Measurements from ENCODE around the gene AGAP5. TPM values are rescaled to one million over a fixed set of nuclear protein-coding genes. Genes with fewer than 3 reads are reported as not detected.

The AGAP5 gene
- total and polyA plus RNA-seq, 2 of the 13 experiments (the other 11 are each of a cell fraction or from before 2014, with no cell fraction given) = 5.3 to 7.9 TPM

- TF ChIP-seq NR2F6 (IDR thresholded peaks at IDR 0.05) = no peak
- no peak for TF ChIP-seq NR2F6 (CRISPR knock-in tag; IDR thresholded peaks at IDR 0.05)
- TF ChIP-seq UBTF (CRISPR knock-in tag; IDR thresholded peaks at IDR 0.05) = peak; percentile 47; the same call in 1 of the 2 replicates
- peak; percentile 0; the same call in 1 of the 2 replicates for TF ChIP-seq SIN3A (IDR thresholded peaks at IDR 0.05; ENCODE audit: borderline replicate concordance, low read depth, low read length)
- TF ChIP-seq SP2 (CRISPR knock-in tag; IDR thresholded peaks at IDR 0.05) = peak; percentile 12; the same call in 1 of the 2 replicates
- no peak for TF ChIP-seq ZNF75D (CRISPR knock-in tag; IDR thresholded peaks at IDR 0.05; ENCODE audit: borderline replicate concordance)
- TF ChIP-seq PITX1 (CRISPR knock-in tag; IDR thresholded peaks at IDR 0.05) = peak; percentile 54; the same call in 1 of the 2 replicates
- no peak for TF ChIP-seq IRF1 (CRISPR knock-in tag; IDR thresholded peaks at IDR 0.05; ENCODE audit: low read depth)
- no peak for TF ChIP-seq EP300 (IDR thresholded peaks at IDR 0.05; ENCODE audit: low read depth in 2 of 2, low read length in 2 of 2)
- no peak for TF ChIP-seq EP300 (CRISPR knock-in tag; IDR thresholded peaks at IDR 0.05; ENCODE audit: borderline replicate concordance)
- TF ChIP-seq, protein P1, sequence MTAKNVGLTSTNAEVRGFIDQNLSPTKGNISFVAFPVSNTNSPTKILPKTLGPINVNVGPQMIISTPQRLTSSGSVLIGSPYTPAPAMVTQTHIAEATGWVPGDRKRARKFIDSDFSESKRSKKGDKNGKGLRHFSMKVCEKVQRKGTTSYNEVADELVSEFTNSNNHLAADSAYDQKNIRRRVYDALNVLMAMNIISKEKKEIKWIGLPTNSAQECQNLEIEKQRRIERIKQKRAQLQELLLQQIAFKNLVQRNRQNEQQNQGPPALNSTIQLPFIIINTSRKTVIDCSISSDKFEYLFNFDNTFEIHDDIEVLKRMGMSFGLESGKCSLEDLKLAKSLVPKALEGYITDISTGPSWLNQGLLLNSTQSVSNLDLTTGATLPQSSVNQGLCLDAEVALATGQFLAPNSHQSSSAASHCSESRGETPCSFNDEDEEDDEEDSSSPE (CRISPR knock-in tag; IDR thresholded peaks at IDR 0.05) = peak; percentile 51; the same call in 1 of the 2 replicates
- TF ChIP-seq ZNF446 (CRISPR knock-in tag; IDR thresholded peaks at IDR 0.05) = 0 out of 2 replicates have a peak, but pooled peaks have one; percentile 11
- TF ChIP-seq ZNF737 (CRISPR knock-in tag; IDR thresholded peaks at IDR 0.05; ENCODE audit: borderline replicate concordance) = no peak
- TF ChIP-seq, protein P2, sequence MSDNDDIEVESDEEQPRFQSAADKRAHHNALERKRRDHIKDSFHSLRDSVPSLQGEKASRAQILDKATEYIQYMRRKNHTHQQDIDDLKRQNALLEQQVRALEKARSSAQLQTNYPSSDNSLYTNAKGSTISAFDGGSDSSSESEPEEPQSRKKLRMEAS (IDR thresholded peaks at IDR 0.05) = peak; percentile 3; the same call in 1 of the 2 replicates
- TF ChIP-seq, protein P3, sequence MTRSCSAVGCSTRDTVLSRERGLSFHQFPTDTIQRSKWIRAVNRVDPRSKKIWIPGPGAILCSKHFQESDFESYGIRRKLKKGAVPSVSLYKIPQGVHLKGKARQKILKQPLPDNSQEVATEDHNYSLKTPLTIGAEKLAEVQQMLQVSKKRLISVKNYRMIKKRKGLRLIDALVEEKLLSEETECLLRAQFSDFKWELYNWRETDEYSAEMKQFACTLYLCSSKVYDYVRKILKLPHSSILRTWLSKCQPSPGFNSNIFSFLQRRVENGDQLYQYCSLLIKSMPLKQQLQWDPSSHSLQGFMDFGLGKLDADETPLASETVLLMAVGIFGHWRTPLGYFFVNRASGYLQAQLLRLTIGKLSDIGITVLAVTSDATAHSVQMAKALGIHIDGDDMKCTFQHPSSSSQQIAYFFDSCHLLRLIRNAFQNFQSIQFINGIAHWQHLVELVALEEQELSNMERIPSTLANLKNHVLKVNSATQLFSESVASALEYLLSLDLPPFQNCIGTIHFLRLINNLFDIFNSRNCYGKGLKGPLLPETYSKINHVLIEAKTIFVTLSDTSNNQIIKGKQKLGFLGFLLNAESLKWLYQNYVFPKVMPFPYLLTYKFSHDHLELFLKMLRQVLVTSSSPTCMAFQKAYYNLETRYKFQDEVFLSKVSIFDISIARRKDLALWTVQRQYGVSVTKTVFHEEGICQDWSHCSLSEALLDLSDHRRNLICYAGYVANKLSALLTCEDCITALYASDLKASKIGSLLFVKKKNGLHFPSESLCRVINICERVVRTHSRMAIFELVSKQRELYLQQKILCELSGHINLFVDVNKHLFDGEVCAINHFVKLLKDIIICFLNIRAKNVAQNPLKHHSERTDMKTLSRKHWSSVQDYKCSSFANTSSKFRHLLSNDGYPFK (CRISPR knock-in tag; IDR thresholded peaks at IDR 0.05; ENCODE audit: borderline replicate concordance) = 0 out of 2 replicates have a peak, but pooled peaks have one; percentile 27
- TF ChIP-seq, protein P4, sequence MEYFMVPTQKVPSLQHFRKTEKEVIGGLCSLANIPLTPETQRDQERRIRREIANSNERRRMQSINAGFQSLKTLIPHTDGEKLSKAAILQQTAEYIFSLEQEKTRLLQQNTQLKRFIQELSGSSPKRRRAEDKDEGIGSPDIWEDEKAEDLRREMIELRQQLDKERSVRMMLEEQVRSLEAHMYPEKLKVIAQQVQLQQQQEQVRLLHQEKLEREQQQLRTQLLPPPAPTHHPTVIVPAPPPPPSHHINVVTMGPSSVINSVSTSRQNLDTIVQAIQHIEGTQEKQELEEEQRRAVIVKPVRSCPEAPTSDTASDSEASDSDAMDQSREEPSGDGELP (IDR thresholded peaks at IDR 0.05; ENCODE audit: borderline replicate concordance, low read depth) = no peak
- TF ChIP-seq MIER2 (CRISPR knock-in tag; IDR thresholded peaks at IDR 0.05) = no peak
- no peak for TF ChIP-seq ZFX (CRISPR knock-in tag; IDR thresholded peaks at IDR 0.05; ENCODE audit: low read depth)
- TF ChIP-seq ZNF670 (CRISPR knock-in tag; IDR thresholded peaks at IDR 0.05; ENCODE audit: borderline replicate concordance) = no peak; the same call in 1 of the 2 replicates
- no peak for TF ChIP-seq ZNF564 (CRISPR knock-in tag; IDR thresholded peaks at IDR 0.05)
Observed at GRCh38 chr10:73625004-73625883, 72.7 kb downstream of the AGAP5 start (continued).

Data from HepG2 (cell line).